SU-DHL-6 (cell line): ENCODE results near the gene DAAM1.

Experiments
- EZH2phosphoT487 ChIP-seq: fragments of 200-600 bp; sonication (generic), shearing (Covaris generic); conservative IDR thresholded peaks from 2 replicates; pipeline ENCODE4 v1.6.1; 2018; ENCODE audit warnings: mild to moderate bottlenecking, antibody characterized with exemption, low read length, moderate library complexity, mixed read lengths
- TF ChIP-seq, protein P1 (sequence below): fragments of 200-600 bp; sonication (generic); IDR thresholded peaks from one replicate; pipeline ENCODE4 v1.5.1; 2017; ENCODE audit warnings: antibody characterized with exemption, mild to moderate bottlenecking, low read length, moderate library complexity; ENCODE audit not compliant: insufficient read depth, poor library complexity, severe bottlenecking

DNA sequence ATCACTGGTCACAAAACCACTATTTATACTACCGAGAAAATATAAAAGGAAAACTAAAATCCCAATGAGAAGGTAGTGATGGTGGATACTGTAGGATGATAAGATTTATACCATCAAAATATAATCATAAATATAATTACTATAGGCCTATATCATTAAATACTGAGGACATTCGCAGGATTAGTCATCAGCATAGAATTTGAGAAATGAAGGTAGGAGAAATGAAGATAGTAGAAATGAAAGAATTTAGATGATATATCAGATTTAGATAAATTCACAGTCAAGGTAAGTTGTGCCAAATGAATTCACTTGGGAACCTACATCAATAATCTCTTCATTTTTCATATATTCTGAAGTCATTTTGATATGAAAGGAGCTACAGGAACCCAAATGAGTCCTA lies 82.8 kb downstream of the DAAM1 start:
- TF ChIP-seq, protein P1, sequence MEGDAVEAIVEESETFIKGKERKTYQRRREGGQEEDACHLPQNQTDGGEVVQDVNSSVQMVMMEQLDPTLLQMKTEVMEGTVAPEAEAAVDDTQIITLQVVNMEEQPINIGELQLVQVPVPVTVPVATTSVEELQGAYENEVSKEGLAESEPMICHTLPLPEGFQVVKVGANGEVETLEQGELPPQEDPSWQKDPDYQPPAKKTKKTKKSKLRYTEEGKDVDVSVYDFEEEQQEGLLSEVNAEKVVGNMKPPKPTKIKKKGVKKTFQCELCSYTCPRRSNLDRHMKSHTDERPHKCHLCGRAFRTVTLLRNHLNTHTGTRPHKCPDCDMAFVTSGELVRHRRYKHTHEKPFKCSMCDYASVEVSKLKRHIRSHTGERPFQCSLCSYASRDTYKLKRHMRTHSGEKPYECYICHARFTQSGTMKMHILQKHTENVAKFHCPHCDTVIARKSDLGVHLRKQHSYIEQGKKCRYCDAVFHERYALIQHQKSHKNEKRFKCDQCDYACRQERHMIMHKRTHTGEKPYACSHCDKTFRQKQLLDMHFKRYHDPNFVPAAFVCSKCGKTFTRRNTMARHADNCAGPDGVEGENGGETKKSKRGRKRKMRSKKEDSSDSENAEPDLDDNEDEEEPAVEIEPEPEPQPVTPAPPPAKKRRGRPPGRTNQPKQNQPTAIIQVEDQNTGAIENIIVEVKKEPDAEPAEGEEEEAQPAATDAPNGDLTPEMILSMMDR = no peak
- TF ChIP-seq EZH2phosphoT487 = no peak
